Adipocyte (in vitro differentiated cells): ENCODE data around the gene DIO3.
"Not testable (repeated sequence)": the region's sequence is repeated elsewhere in the genome, so short reads cannot be mapped to it uniquely, and the experiment has no call there.

Experiments used
- DNase-seq: peaks from one replicate; pipeline ENCODE4 v3.0.0-alpha.2; 2015; ENCODE audit warnings: low read depth
- H3K27me3 ChIP-seq: replicated peaks from 2 replicates; pipeline ENCODE4 v1.7.0; 2013; ENCODE audit warnings: mild to moderate bottlenecking, low read length, moderate library complexity; ENCODE audit not compliant: control insufficient read depth, insufficient read depth
- H3K36me3 ChIP-seq: 2 replicates; pipeline ENCODE4 v1.7.0; 2013; ENCODE audit warnings: low read length, mild to moderate bottlenecking, moderate library complexity; ENCODE audit not compliant: control insufficient read depth, insufficient read depth, severe bottlenecking
- H3K4me1 ChIP-seq: 2 replicates; pipeline ENCODE4 v1.7.0; 2013; ENCODE audit warnings: mild to moderate bottlenecking, low read length, moderate library complexity; ENCODE audit not compliant: control insufficient read depth, insufficient read depth
- H3K4me3 ChIP-seq: 2 replicates; pipeline ENCODE4 v1.7.0; 2013; ENCODE audit warnings: mild to moderate bottlenecking, low read length, moderate library complexity
- H3K9ac ChIP-seq: 2 replicates; pipeline ENCODE4 v1.7.0; 2013; ENCODE audit warnings: mild to moderate bottlenecking, low read length, moderate library complexity
- H3K9me3 ChIP-seq: 2 replicates; pipeline ENCODE4 v1.7.0; 2013; ENCODE audit warnings: mild to moderate bottlenecking, low read length, moderate library complexity; ENCODE audit not compliant: control insufficient read depth

The DIO3 gene

DNA sequence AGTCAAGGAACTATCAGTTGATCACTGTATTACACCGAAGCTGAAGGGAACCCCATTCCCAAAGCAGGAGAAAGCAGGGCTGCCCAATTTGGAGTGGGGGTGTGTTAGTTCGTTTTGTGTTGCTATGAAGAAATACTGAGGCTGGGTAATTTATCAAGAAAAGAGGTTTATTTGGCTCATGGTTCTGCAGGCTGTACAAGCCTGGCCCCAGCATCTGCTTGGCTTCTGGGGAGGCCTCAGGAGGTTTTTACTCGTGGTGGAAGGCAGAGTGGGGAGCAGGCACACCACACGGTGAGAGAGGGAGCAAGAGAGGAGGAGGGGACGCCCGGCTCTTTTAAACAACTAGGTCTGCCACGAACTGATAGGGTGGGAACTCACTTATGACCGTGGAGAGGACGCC lies 16.7 kb upstream of the DIO3 start:
- Histone ChIP-seq H3K9ac (no peak overlapping the region), H3K36me3 (no peaks in the 10 kb centered on the region), H3K27me3 (peaks cover 42% of the 10 kb centered on the region), H3K4me3 (no peak overlapping the region), H3K9me3 (peaks cover 19% of the 10 kb centered on the region), H3K4me1 (peaks cover 8% of the 10 kb centered on the region)
- no peak for DNase-seq

DNA sequence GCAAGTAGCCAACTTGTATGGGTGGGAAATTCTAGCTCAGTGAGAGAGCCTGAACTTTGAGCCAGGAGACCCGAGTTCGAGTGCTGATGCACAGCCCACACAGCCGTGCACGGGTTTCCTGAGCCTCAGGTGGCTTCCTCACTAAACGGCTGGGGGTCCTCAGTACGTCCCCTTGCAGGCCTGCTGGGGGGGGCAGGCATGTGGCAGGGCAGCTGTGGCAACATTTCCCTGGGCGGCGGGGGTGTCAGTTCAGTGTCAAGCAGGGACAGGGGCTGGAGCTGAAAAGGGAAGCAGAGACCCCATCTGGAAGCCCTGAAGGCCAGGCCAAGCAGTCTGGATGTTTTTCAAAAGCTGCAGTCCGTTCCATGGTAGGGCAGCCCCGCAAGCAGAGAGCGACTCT lies 14.6 kb upstream of the DIO3 start:
- H3K36me3 ChIP-seq: no peaks in the 10 kb centered on the region
- peaks cover 45% of the 10 kb centered on the region for H3K27me3 ChIP-seq
- no peak overlapping the region for H3K4me3 ChIP-seq

DNA sequence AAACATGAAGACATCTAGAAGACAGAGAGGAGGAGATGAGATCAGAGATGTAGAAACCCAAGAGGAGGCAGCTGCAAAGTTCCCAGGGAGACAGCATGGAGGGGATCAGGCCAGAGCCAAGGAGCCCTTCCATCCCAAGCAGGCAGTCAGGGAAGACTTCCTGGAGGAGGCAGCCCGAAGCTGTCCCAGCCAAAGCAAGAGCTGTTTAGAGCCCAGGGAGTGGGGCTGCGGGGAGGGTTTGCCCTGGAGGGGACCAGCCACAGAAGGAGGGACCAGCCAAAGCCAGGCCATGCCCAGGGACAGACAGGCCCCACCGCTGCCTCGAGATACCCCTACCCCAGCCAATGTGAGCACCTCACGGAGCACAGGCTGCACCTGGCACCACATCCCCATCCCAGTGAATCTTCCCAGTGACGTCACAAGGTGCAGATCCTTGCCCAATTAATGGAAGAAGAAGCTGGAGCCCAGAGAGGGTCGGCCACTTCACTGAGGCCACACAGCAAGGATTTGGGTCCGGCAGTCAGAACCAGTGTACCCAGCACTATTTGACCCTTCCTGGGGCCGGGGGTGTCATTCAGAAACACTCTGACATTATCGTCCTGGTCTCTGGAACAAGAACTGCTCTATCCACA lies 14.1 kb upstream of the DIO3 start:
- Histone ChIP-seq H3K4me3 (no peak overlapping the region), H3K4me1 (peaks cover 4% of the 10 kb centered on the region), H3K9me3 (peaks cover 19% of the 10 kb centered on the region), H3K27me3 (peaks cover 42% of the 10 kb centered on the region), H3K36me3 (no peaks in the 10 kb centered on the region), H3K9ac (no peak overlapping the region)
- no peak for DNase-seq

More for the DNA sequence above, 14.6 kb upstream of the DIO3 start:
- DNase-seq: no peak
- Histone ChIP-seq H3K9me3 (peaks cover 19% of the 10 kb centered on the region), H3K9ac (no peak overlapping the region), H3K4me1 (peaks cover 8% of the 10 kb centered on the region)

DNA sequence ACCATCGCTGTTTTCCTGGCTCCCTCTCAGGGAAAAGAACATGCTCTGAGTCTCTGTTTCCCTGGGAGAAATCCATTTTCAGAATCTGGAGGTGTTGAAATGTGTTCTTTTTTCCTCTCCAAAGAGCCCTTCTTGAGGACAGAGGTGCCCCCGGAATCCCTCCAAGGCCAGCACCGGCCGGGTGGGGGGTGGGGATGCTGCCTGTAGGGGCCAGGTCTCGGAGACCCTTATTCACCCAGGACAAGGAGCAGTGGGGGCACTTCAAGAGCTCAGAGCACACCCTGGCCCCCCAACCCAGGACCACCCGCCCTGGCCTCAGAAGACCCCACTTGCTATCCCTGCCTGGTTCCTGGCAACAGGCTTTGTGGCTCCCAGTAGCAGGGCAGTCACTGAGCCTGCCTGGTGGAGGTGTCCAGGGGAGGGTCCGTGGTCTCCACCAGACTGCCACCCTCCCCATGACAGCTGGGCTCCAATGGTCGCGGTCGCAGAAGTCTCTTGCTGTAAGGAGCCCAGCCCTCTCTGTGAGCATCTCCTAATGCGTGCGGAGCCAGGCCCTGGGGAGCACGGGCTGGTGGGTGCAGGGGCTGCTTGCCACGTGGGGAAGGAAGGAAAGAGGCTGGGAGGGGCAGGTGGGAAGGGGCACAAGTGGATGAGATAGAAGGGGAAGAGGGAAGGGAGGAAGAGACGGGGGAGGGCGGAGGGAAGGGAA lies 13.2 kb upstream of the DIO3 start:
- no peak for DNase-seq
- Histone ChIP-seq H3K9ac (no peak overlapping the region), H3K9me3 (peaks cover 19% of the 10 kb centered on the region), H3K4me3 (no peak overlapping the region), H3K27me3 (peaks cover 35% of the 10 kb centered on the region), H3K4me1 (no peaks in the 10 kb centered on the region), H3K36me3 (no peaks in the 10 kb centered on the region)

DNA sequence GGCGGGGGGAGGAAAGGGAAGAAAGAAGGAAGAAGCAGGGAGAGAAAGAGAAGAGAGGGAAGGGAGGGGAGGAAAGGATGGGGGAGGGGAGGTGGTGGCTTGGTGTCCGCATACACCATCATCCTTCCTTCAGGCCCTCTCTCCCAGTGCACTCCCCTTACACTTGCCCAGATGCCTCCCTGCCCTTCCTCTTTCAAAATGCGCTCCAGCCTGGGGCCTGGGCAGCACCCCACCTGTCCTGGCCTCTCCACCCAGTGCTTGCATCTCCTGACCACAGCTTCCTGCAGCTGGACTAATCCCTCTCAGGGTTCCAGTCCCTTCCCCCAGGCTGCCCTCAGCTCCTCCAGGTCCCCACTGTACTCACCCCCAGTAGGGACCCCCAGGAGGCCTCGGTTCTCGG lies 12.6 kb upstream of the DIO3 start:
- Histone ChIP-seq H3K9me3 (peaks cover 16% of the 10 kb centered on the region), H3K36me3 (no peaks in the 10 kb centered on the region), H3K27me3 (peaks cover 38% of the 10 kb centered on the region), H3K4me3 (no peak overlapping the region), H3K9ac (no peak overlapping the region), H3K4me1 (no peaks in the 10 kb centered on the region)
- DNase-seq: no peak

DNA sequence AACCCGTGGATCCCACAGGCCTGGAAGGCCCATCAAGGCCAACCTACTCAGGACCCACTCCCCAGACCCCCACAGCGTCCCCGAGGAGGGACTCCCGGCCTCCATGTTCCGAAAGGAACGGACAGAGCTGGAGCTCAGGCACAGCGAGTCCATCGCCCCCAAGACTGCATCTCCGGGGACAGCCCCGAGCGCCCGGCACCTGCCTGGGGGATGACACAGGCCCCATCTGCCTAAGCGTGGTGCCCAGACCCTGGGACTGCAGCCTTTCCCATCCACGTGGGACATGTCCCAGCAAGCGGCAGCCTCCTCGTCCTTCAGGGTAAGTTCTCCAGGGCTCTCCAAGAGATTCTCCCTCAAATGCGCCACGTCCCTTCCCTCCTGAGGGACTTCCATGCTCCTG lies 12.1 kb upstream of the DIO3 start:
- Histone ChIP-seq H3K9ac (no peak overlapping the region), H3K9me3 (peaks cover 12% of the 10 kb centered on the region), H3K4me1 (no peaks in the 10 kb centered on the region), H3K27me3 (peaks cover 42% of the 10 kb centered on the region), H3K4me3 (no peak overlapping the region), H3K36me3 (no peaks in the 10 kb centered on the region)
- no peak for DNase-seq

DNA sequence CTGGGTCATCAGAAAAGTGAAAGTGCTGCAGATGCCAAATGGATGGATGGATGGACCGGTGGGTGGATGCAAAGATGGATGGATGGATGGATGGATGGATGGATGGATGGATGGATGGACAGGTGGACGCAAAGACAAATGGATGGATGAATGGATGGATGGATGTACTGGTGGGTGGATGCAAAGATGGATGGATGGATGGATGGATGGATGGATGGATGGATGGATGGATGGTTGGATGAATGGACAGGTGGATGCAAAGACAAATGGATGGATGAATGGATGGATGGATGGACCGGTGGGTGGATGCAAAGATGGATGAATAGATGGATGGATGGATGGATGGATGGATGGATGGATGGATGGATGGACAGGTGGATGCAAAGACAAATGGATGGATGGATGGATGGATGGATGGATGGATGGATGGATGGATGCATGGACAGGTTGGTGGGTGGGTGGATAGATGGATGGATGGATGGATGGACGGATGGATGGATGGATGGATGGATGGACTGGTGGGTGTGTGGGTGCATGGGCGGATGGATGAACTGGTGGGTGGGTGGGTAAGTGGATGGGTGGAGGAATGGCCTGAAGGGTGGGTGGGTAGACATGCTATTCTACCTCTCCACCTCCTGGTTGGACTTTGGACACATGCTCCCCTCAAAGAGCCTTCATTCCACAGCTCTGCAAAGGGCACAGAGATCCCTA lies 10.9 kb upstream of the DIO3 start:
- not testable (repeated sequence) for H3K9me3 ChIP-seq, H3K4me3 ChIP-seq, H3K9ac ChIP-seq, H3K4me1 ChIP-seq, DNase-seq, H3K36me3 ChIP-seq
- peaks cover 39% of the 10 kb centered on the region for H3K27me3 ChIP-seq

DNA sequence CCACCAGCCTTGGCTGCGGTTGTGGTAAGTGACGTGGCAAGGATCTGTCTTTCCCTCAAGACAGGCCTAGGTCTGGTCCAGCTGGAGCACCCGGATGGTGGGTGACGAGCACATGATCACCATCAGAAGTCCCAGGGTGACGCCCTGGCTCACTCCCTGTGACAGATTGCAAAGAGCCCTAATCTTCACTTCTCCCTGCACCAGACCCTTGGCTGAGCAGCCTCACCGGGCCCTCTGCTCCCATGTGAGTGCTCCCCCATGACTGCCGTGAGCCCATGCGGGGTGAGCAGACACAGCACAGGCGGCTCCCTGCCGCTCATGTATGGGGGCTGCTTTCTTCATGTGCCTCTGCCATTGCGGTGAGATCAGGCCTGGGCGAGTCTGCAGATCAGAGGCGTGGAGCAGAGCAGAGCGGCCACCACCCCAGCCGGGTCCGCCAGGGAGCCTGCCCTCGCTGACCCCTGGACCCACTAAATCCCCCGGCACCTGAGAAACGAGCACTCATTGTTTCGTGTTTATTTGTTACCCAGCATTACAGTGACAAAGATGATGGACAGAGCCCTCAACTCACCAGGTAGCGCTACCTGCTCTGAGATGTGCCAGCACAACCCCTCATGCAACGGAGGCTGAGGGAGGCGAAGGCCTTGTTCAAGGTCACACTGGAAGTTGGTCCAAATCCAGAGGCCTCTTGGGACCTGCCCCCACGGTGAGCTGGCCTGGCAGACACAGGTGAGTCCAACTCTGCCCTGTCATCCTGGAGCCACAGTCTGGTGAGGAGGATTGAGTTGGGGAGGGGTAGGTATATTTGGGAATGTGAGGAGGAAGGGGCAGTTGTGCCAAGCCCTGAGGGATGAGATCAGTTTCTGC lies 9.3 kb upstream of the DIO3 start:
- Histone ChIP-seq H3K4me1 (no peaks in the 10 kb centered on the region), H3K9me3 (no peaks in the 10 kb centered on the region), H3K9ac (no peak overlapping the region), H3K4me3 (no peak overlapping the region), H3K27me3 (peaks cover 46% of the 10 kb centered on the region), H3K36me3 (no peaks in the 10 kb centered on the region)
- DNase-seq: no peak

DNA sequence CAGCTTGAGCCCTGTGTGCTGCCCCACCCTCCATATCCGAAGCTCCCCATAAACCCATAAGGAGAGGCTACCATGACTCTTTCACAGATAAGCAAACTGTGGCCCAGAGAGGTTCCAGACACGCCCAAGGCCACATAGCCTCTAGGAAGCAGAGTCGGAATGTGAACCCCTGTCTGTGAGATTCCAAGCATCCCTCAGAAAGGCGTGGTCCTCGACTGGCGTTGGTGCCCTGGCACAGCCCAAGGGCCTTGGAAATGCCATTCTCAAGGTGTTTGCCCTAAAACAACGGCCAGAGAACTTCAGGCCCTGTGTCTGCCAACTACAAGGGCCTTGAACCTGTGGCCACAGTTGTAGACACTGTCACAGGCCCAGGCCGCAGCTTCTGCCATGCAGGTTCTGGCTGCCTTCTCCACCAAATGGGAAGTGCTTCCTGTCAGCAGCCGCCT lies 8.5 kb upstream of the DIO3 start:
- Histone ChIP-seq H3K4me1 (no peaks in the 10 kb centered on the region), H3K9me3 (no peaks in the 10 kb centered on the region), H3K9ac (no peak overlapping the region), H3K4me3 (no peak overlapping the region), H3K36me3 (no peaks in the 10 kb centered on the region), H3K27me3 (peaks cover 49% of the 10 kb centered on the region)
- no peak for DNase-seq

DNA sequence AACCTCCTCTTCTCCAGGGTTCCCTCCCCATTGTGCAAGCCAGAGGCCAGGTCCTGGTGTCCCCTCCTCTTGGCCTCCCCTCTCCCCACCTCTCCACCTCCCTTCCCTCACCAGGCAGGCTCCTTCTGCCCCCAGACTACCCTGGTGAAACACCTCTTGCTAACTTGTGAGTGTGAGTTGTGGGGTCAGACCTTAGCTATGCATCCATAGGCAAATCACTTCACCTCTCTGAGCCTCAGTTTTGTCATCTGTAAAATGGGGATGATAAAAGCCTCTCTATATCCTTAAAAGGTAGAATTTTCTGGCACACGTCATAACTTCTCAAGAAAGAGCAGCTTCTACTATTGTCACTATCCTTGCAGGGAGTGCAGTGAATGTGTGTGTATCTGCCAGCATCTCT lies 7.9 kb upstream of the DIO3 start:
- H3K36me3 ChIP-seq: no peaks in the 10 kb centered on the region
- no peak for DNase-seq
- no peak overlapping the region for H3K4me3 ChIP-seq
- no peaks in the 10 kb centered on the region for H3K4me1 ChIP-seq
- H3K27me3 ChIP-seq: peaks cover 49% of the 10 kb centered on the region
- H3K9ac ChIP-seq: no peak overlapping the region
- no peaks in the 10 kb centered on the region for H3K9me3 ChIP-seq

DNA sequence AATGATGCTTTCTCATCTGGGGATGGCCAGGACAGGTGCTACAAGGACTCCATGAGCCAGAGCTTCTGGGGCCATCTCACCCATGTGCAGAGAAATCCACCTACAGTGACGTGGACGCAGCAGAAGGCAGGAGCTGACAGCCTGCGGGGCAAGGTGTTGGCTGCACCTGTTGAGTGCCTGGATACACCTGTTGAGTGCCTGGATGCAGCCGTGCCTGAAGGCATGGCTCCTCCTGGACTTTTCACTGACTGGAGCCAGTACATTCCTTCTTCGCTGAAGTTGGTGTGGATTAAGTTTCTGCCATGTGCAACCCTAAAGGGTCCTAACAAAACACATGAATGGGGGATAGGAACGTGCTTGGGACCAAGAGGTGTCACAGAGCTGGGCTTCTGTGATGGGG lies 7.4 kb upstream of the DIO3 start:
- no peaks in the 10 kb centered on the region for H3K4me1 ChIP-seq
- DNase-seq: no peak
- no peak overlapping the region for H3K9ac ChIP-seq
- H3K9me3 ChIP-seq: no peaks in the 10 kb centered on the region
- H3K4me3 ChIP-seq: no peak overlapping the region
- peaks cover 49% of the 10 kb centered on the region for H3K27me3 ChIP-seq
- no peaks in the 10 kb centered on the region for H3K36me3 ChIP-seq
